K562 treated with DMSO at 1 percent for 24 hours (cell line): ENCODE data around the gene NKIRAS1. TPM values are rescaled to one million over a fixed set of nuclear protein-coding genes. Genes with fewer than 3 reads are reported as not detected.

Experiments
- total RNA-seq: library from RNA; unstranded; fragments of 300-600 nt; gene quantifications from 2 replicates; pipeline ENCODE4 v1.2.3, GENCODE V29; 2022; ENCODE audit warnings: low read depth; ENCODE audit not compliant: insufficient read depth

The NKIRAS1 gene
- 6.7 and 8.5 TPM in 2 replicates for total RNA-seq

GRCh38 chr3:23916886-23917678, at the start of gene NKIRAS1, which contains the start of gene RPL15:
TSS of gene NKIRAS1 (minus strand) at chr3:23916990. CDS start at chr3:23910904, 6,086 bp downstream.
TSS of gene RPL15 (plus strand) at chr3:23917132. CDS start at chr3:23917860, 728 bp downstream.

GRCh38 chr3:23944861-23945662, 28.3 kb upstream of the NKIRAS1 start, which contains the start of gene NR1D2:
TSS of gene NR1D2 (plus strand) at chr3:23945286. CDS start at chr3:23945579, 293 bp downstream.

Other genes with a start within 250 kb of the NKIRAS1 start
- gene UBE2E1, start 111.0 kb downstream of the NKIRAS1 start, total RNA-seq = 52.7 and 58.7 TPM in 2 replicates
- gene RPL15, start 142 bp upstream of the NKIRAS1 start, total RNA-seq = 4,703 and 4,833 TPM in 2 replicates
- gene NR1D2, start 28.3 kb upstream of the NKIRAS1 start, total RNA-seq = 3.7 and 5.1 TPM in 2 replicates